IPS DF 6.9 (cell line): ENCODE results near the gene RIPK4.

Experiments used
- DNase-seq: peaks from one replicate; pipeline ENCODE4 v3.0.0-alpha.2; 2013; ENCODE audit warnings: low read depth, low spot score
- H3K27ac ChIP-seq: one replicate; pipeline ENCODE4 v1.5.1; 2013; ENCODE audit warnings: low read length, control low read depth
- H3K27me3 ChIP-seq: 2 replicates; pipeline ENCODE4 v1.6.1; 2013; ENCODE audit warnings: mild to moderate bottlenecking, low read length; ENCODE audit not compliant: control insufficient read depth, insufficient read depth
- H3K36me3 ChIP-seq: 2 replicates; pipeline ENCODE4 v1.6.1; 2013; ENCODE audit warnings: low read length; ENCODE audit not compliant: control insufficient read depth, insufficient read depth
- H3K4me1 ChIP-seq: 2 replicates; pipeline ENCODE4 v1.6.1; 2013; ENCODE audit warnings: low read length; ENCODE audit not compliant: control insufficient read depth, insufficient read depth
- H3K4me3 ChIP-seq: 2 replicates; pipeline ENCODE4 v1.5.1; 2013; ENCODE audit warnings: mild to moderate bottlenecking, low read length
- H3K9me3 ChIP-seq: 2 replicates; pipeline ENCODE4 v1.6.1; 2013; ENCODE audit warnings: low read length, inconsistent platforms; ENCODE audit not compliant: control insufficient read depth, insufficient read depth
- WGBS: extraction: QIAGEN DNeasy Blood & Tissue Kit; methylation state at CpG from one replicate; pipeline ENCODE4 v1.1.7; 2013; ENCODE audit warnings: mixed read lengths, missing lambda C conversion rate; ENCODE audit not compliant: insufficient read length, insufficient coverage; 5-methylcytosine and 5-hydroxymethylcytosine counted together

RIPK4 gene

DNA sequence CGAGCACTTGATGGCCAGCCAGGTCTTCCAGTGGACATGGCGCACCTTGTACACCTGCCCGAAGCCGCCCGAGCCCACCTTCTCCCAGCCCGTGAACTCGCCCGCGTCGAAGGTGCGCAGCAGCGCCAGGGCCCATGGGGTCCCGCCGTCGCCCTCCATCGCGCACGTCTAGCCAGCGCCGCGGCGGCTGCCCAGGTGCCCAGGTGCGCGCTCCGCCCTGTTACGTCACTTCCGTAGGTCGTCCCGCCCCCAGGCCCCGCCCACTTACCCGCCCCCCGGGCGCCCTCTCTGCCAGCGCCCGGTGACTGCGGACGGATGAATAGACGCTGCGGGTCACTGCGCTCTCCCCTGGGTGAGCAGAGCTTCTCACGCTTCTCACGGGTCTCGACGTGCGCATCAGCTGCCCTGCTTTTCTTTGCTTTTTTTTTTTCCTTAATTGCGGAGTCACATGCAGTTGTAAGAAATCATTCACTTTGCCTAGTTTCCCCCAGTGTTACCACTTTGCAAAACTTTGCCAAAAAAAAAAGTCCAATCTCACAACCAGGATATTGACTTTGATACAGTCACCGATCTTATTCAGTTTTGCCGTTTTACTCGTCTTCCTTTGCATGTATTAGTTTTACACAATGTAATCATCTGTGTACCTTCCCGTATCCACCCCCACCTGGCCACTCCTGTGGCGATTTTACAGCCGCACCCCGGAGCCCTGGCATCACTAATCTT, at the start of gene RIPK4:
RIPK4 (minus strand) TSS at position 170 of the 723 bp plus-strand sequence; CDS start at position 159, 11 bp downstream.
- Histone ChIP-seq H3K27ac (no peak within 1 kb of the TSS), H3K36me3 (no peaks in the 10 kb centered on the region), H3K4me3 (peak within 1 kb of the TSS; percentile 52; the same call in 1 of the 2 replicates), H3K27me3 (peaks cover 62% of the 10 kb centered on the region), H3K9me3 (no peaks in the 10 kb centered on the region), H3K4me1 (peaks cover 9% of the 10 kb centered on the region; the same call in 1 of the 2 replicates)
- DNase-seq = peak; percentile 61
- WGBS = no CpG with 5 or more reads among the region's 53 CpGs

DNA sequence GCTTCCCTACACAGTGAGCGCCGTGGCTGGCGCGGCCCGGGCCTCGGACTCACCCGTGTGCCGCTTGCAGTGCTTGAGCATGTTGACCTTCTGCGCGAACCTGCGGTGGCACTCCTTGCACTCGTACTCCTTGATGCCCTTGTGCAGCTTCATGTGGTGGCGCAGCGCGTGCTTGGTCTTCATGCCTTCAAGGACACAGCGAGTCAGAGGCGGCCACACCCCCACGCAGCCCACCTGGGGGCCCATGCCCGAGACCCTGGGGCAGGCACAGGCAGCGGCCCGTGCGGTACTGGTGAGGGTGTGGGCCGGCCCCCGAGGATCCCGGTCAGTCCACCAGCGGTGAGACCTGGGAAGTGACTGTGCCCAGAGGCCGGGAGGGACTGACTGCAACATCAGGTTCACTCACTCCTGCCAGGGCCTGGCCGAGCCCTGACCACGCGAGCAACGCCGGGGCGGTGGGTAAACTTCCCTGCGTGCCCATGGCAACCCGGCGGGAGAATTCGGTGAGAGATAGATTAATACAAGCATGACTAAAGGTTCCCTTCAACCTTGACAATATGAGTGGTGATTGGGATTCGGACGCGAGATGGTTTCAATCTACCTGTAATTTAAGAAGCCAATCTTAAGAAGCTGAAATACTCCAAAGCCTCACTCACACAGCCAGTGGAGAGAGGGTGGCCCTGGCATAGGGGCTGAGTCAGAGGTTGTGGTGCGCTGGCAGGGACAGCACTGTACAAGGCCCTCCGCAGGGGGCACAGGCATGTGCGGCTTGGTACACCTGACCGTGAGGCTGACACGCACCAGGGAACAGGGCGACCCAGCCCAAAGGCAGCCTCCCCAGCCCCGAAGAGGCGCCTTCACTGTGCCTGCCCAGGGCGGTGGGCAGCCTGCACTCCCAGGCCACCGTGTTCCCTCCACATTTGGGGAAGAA, 49.1 kb upstream of the RIPK4 start:
- peaks cover under 1% of the 10 kb centered on the region; the same call in 1 of the 2 replicates for H3K36me3 ChIP-seq
- DNase-seq = no peak
- no peaks in the 10 kb centered on the region for H3K27me3 ChIP-seq
- no CpG with 5 or more reads among the region's 50 CpGs for WGBS
- no peak overlapping the region for H3K4me3 ChIP-seq
- no peaks in the 10 kb centered on the region for H3K4me1 ChIP-seq
- H3K9me3 ChIP-seq = no peaks in the 10 kb centered on the region
- H3K27ac ChIP-seq = no peak overlapping the region

DNA sequence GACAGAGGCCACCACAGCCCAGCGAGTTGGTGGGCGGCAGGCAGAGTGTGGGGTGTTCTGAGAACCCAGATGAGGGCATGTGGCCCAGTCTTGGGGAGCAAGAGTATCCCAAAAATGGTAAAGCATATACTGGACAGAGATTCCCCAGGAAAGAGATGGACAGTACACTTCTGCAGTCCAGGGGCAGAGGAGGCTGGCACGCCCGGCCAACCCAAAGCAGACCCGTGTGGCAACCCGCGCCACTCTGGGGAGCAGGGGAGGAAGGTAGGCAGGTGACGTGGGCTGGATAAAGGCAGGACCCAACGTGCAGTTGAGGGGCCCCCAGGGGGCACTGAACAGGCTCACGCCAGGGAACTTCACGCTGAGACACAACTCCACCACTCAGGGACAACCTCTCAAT, 46.4 kb upstream of the RIPK4 start:
- H3K36me3 ChIP-seq = no peaks in the 10 kb centered on the region; the same call in 1 of the 2 replicates
- no peak overlapping the region for H3K4me3 ChIP-seq
- H3K27ac ChIP-seq = no peak overlapping the region

DNA sequence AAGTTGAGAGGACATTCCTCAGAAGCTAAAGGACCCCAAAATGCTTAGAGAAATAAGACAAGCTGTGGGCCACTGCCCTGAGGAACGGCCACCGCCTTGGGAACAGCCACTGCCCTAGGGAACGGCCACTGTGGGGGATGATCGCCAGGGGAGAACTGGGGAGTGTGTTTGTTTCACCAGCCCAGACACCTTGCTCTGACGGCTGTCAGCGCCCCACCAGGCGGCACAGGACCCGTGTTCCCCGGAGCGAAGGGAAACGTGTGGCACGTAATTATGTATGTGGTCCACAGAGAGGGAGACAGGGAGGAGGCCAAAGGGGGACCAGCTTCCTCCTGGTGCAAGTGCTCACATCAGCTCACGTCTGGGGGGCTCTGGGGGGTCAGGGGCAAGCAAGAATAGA, 45.8 kb upstream of the RIPK4 start:
- H3K36me3 ChIP-seq = no peaks in the 10 kb centered on the region; the same call in 1 of the 2 replicates
- no peaks in the 10 kb centered on the region for H3K4me1 ChIP-seq
- no peak for DNase-seq
- H3K27me3 ChIP-seq = no peaks in the 10 kb centered on the region
- no peak overlapping the region for H3K27ac ChIP-seq
- no peaks in the 10 kb centered on the region for H3K9me3 ChIP-seq
- no CpG with 5 or more reads among the region's 13 CpGs for WGBS
- no peak overlapping the region for H3K4me3 ChIP-seq

More for the DNA sequence above, 46.4 kb upstream of the RIPK4 start:
- Histone ChIP-seq H3K4me1 (no peaks in the 10 kb centered on the region), H3K9me3 (no peaks in the 10 kb centered on the region), H3K27me3 (no peaks in the 10 kb centered on the region)
- no peak for DNase-seq
- no CpG with 5 or more reads among the region's 11 CpGs for WGBS

DNA sequence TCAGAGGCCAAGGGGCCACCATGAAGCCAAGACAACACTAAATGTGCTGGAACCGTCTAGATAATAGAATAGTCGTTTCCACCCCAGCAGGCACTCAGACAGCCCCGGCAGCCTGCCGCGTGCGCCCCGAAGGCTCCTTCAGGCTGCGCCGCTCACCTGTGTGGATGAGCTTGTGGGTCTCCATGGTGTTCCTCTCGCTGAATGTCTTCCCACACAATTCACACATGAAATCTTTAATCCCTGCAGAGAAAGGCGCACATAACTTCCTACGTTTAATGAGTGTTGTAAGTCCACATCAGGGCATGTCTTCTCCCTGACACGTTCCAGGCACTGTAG, 43.7 kb upstream of the RIPK4 start:
- no peaks in the 10 kb centered on the region for H3K4me1 ChIP-seq
- no peaks in the 10 kb centered on the region for H3K9me3 ChIP-seq
- H3K4me3 ChIP-seq = no peak overlapping the region
- no peak overlapping the region for H3K27ac ChIP-seq
- H3K36me3 ChIP-seq = no peaks in the 10 kb centered on the region
- DNase-seq = no peak
- no peaks in the 10 kb centered on the region for H3K27me3 ChIP-seq
- WGBS = no CpG with 5 or more reads among the region's 13 CpGs

DNA sequence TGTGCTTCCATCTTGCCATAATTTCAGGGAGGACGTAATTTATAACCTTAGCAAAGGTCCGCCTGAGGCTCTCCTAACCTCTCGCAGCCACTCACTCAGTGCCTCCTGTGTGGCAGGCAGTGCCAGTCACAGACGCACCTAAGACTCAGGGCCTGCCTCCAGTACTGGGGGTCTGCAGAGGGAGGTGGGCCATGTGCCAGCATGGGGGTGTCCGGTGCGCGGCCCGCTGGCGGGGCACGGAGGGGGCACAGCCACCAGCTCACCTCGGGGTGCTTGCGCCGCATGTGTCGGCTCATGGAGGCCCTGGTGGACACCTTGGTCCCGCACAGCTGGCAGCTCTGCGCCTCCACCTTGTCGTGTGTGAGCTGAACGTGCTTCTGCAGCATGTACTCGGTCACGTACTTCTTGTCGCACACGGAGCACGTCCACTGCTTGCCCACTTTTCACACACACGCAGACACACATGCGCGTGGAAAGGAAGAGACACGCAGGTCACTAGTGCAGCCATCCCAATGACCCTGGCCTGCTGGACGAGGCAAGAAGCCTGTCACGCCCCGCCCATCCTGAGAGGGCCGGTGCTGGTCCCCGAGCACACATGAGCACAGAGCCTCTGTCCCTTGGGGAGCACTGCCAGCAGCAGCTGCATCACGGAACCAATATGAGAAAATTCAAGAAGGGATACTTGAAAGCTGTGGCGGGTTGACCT, 43.2 kb upstream of the RIPK4 start:
- WGBS = no CpG with 5 or more reads among the region's 34 CpGs
- no peak for DNase-seq
- no peak overlapping the region for H3K27ac ChIP-seq
- H3K4me1 ChIP-seq = no peaks in the 10 kb centered on the region
- no peaks in the 10 kb centered on the region for H3K9me3 ChIP-seq
- no peaks in the 10 kb centered on the region for H3K27me3 ChIP-seq
- H3K4me3 ChIP-seq = no peak overlapping the region
- no peaks in the 10 kb centered on the region for H3K36me3 ChIP-seq

DNA sequence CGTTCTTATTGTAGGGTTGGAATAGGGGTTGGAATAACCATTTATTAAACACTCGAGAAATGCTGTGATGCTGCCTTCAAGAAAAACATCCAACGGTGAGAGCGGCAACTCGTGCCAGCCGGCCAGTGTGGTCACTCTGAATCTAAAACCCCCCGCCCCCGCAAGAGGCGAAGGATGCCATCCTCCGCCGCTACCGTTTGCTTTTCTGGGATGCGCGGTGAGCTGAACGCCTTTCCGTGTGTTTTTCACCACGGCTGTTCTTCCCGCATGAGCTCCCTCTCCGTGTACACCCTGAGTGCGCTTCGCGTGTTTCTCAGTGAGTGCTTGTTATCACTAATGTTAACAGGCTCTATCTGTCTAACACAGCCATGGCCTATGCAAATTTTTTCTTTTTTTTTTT, 42.0 kb upstream of the RIPK4 start:
- Histone ChIP-seq H3K27me3 (no peaks in the 10 kb centered on the region), H3K9me3 (no peaks in the 10 kb centered on the region), H3K4me3 (no peak overlapping the region), H3K36me3 (no peaks in the 10 kb centered on the region), H3K27ac (no peak overlapping the region), H3K4me1 (no peaks in the 10 kb centered on the region)
- no CpG with 5 or more reads among the region's 22 CpGs for whole genome bisulfite sequencing
- DNase-seq = no peak

DNA sequence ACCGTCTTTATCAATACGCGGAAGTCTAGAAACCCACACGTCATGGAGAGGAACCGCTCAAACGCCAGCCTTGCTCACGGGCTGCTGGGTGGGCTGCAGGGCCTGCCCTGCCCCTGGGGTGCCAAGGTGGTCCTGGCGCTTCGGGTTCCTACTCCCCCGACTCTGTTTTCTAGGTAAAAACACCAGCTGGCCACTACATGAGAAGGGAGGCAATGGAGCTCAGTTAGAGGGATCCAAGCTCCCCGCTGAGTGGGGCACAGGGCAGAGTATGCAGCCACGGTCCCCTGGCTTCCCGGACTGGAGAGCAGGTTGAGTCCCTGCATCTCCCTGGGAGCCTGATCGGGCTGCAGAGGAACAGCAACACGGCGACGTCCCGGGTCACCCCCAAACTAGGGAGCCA, 41.2 kb upstream of the RIPK4 start:
- Histone ChIP-seq H3K27me3 (no peaks in the 10 kb centered on the region), H3K9me3 (no peaks in the 10 kb centered on the region), H3K4me3 (no peak overlapping the region), H3K36me3 (no peaks in the 10 kb centered on the region), H3K4me1 (no peaks in the 10 kb centered on the region), H3K27ac (no peak overlapping the region)
- WGBS = no CpG with 5 or more reads among the region's 18 CpGs
- DNase-seq = no peak

DNA sequence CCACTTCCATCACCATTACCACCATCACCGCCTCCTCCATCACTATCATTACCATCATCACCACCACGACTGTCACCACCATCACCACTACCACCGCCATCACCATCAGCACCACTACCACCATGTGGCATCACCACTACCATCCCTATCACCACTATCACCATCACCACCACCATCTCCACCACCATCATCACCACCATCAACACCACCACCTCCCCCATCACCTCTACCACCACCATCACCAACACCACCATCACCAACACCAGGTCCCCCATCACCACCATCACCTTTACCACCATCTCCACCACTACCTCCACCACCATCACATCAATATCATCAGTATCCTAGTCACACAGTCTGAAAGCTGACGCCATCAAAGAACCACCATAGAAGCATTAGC, 39.9 kb upstream of the RIPK4 start:
- whole genome bisulfite sequencing = no CpG with 5 or more reads among the region's 4 CpGs
- no peak overlapping the region for H3K4me3 ChIP-seq
- H3K36me3 ChIP-seq = 0 out of 2 replicates have a peak, but pooled peaks cover 2% of the 10 kb centered on the region
- no peak overlapping the region for H3K27ac ChIP-seq
- no peaks in the 10 kb centered on the region for H3K27me3 ChIP-seq
- no peak for DNase-seq
- H3K9me3 ChIP-seq = no peaks in the 10 kb centered on the region
- no peaks in the 10 kb centered on the region for H3K4me1 ChIP-seq

DNA sequence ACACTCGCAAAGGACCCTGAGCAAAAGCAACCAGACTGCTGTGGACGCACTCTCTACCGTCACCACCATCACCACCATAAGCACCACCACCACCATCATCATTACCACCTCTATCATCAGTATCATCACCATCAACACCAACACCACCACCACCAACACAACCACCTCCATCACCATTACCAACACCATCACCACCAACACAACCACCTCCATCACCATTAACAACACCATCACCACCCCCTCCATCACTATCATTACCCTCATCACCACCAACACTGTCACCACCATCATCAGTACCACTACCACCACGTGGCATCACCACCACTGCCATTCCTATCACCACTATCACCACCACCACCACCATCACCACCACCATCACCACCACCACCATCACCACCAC, 38.8 kb upstream of the RIPK4 start:
- no peaks in the 10 kb centered on the region for H3K27me3 ChIP-seq
- DNase-seq = no peak
- H3K4me3 ChIP-seq = no peak overlapping the region
- peaks cover 10% of the 10 kb centered on the region for H3K36me3 ChIP-seq
- WGBS = no CpG with 5 or more reads among the region's 4 CpGs
- H3K9me3 ChIP-seq = no peaks in the 10 kb centered on the region
- H3K4me1 ChIP-seq = no peaks in the 10 kb centered on the region; the same call in 1 of the 2 replicates
- no peak overlapping the region for H3K27ac ChIP-seq
